Measurements from ENCODE around the gene MDK.

DNA sequence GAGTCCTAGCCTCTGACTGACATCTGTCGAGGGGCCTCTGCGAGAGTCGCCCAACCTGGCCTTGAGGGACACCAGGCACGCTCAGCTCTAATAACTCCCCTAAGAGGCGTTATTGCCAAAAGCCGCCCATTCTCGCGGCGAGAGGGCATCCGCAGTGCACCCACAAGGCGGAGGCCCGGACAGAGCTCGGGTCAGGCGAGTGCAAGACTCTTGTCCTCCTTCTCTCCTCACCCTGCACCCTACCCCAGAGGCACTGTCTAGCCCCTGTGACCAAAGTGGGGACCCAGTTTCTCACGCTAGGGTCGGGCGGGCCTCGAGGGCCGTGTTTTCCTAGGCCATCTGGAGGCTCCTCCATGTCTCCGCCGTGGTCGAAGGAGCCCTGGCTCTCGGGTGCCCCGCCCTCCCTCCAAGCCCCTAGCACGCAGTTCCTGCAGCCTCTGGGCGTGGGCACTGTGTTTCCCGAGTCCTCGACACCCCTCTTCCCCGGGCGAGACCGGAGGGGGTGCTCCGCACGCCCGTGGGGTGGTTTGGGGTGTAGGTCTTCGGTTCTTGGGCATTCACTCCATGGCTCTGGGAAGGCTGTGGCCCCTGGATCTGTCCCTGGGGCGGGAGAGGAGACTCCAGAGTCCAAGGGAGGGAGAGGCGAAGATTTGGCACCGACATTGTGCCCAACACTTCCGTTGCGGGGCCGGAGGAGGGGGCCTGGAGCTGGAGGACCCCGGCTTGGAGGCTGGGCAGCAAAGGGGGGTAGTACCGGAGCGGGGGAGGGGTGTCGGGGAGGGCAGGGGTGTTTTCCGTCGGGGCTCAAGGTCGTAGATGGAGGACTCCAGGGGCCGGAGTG lies 9.1 kb downstream of the MDK start:
- TF ChIP-seq, protein P1, sequence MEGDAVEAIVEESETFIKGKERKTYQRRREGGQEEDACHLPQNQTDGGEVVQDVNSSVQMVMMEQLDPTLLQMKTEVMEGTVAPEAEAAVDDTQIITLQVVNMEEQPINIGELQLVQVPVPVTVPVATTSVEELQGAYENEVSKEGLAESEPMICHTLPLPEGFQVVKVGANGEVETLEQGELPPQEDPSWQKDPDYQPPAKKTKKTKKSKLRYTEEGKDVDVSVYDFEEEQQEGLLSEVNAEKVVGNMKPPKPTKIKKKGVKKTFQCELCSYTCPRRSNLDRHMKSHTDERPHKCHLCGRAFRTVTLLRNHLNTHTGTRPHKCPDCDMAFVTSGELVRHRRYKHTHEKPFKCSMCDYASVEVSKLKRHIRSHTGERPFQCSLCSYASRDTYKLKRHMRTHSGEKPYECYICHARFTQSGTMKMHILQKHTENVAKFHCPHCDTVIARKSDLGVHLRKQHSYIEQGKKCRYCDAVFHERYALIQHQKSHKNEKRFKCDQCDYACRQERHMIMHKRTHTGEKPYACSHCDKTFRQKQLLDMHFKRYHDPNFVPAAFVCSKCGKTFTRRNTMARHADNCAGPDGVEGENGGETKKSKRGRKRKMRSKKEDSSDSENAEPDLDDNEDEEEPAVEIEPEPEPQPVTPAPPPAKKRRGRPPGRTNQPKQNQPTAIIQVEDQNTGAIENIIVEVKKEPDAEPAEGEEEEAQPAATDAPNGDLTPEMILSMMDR (IDR thresholded peaks at IDR 0.05) = no peak
- TF ChIP-seq POLR2AphosphoS5 (IDR thresholded peaks at IDR 0.05; ENCODE audit: low read depth, low read length) = no peak
- TF ChIP-seq SIN3A (IDR thresholded peaks at IDR 0.05; ENCODE audit: borderline replicate concordance, insufficient read depth, low read depth, low read length) = no peak; the same call in 1 of the 2 replicates
- TF ChIP-seq, protein P2, sequence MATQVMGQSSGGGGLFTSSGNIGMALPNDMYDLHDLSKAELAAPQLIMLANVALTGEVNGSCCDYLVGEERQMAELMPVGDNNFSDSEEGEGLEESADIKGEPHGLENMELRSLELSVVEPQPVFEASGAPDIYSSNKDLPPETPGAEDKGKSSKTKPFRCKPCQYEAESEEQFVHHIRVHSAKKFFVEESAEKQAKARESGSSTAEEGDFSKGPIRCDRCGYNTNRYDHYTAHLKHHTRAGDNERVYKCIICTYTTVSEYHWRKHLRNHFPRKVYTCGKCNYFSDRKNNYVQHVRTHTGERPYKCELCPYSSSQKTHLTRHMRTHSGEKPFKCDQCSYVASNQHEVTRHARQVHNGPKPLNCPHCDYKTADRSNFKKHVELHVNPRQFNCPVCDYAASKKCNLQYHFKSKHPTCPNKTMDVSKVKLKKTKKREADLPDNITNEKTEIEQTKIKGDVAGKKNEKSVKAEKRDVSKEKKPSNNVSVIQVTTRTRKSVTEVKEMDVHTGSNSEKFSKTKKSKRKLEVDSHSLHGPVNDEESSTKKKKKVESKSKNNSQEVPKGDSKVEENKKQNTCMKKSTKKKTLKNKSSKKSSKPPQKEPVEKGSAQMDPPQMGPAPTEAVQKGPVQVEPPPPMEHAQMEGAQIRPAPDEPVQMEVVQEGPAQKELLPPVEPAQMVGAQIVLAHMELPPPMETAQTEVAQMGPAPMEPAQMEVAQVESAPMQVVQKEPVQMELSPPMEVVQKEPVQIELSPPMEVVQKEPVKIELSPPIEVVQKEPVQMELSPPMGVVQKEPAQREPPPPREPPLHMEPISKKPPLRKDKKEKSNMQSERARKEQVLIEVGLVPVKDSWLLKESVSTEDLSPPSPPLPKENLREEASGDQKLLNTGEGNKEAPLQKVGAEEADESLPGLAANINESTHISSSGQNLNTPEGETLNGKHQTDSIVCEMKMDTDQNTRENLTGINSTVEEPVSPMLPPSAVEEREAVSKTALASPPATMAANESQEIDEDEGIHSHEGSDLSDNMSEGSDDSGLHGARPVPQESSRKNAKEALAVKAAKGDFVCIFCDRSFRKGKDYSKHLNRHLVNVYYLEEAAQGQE (IDR thresholded peaks at IDR 0.05; ENCODE audit: insufficient read depth in 1 of 2, low read depth in 2 of 2, low read length in 1 of 2) = no peak

Measured in Panc1 (cell line).